ENCODE data around the gene HLA-C. TPM values are rescaled to one million over a fixed set of nuclear protein-coding genes. Genes with fewer than 3 reads are reported as not detected.

HLA-C gene
- total and polyA plus RNA-seq, 10 of the 15 experiments (the other 5 are each of a cell fraction or from before 2014, with no cell fraction given), result 121 to 1,092 (median 806) TPM

DNA sequence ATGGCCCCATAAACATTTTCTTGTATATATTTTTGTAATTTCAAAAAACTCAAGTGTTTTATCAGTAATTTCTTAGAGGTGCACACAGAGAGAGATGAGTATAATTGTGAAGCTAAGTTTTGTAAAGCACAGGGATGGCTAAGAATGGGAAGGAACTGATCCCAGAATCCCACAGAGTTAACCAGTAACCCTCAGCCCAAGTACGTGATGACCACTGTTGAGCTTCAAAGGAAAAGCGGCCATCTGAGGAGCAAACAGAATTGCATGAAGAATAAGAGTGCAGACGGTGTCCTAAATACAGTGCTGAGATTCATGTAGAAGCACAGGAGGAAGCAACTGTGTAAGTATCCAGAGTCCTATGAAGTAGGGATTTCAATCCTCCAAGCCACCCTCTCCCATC, 28.1 kb upstream of the HLA-C start:
- in situ Hi-C loops (cut with MboI) (no loop called here), intact Hi-C loops (cut with micrococcal nuclease; ENCODE audit: unreplicated experiment) (no loop called here)
- Histone ChIP-seq H3K36me3 (ENCODE audit: control insufficient read depth in 2 of 2, insufficient read depth in 2 of 2, low read length in 1 of 2) (no peaks in the 10 kb centered on the region), H2AFZ (ENCODE audit: control insufficient read depth, low read depth, low read length) (no peak overlapping the region), H3K27ac (ENCODE audit: control insufficient read depth, insufficient read depth) (no peak overlapping the region), H3K9me3 (replicated peaks; ENCODE audit: control insufficient read depth, insufficient read depth, low read length) (no peaks in the 10 kb centered on the region), H3K27me3 (replicated peaks in 1 of 2; ENCODE audit: control insufficient read depth in 2 of 2, insufficient read depth in 2 of 2, low read length in 1 of 2) (no peaks in the 10 kb centered on the region; a peak in 1 of 4 replicates), H3K4me3 (no peak overlapping the region), H3K79me2 (ENCODE audit: control insufficient read depth, insufficient read depth, low read length) (no peaks in the 10 kb centered on the region), H3K4me2 (ENCODE audit: control insufficient read depth, insufficient read depth) (no peak overlapping the region), H3K4me1 (ENCODE audit: control insufficient read depth, insufficient read depth, low read length) (no peaks in the 10 kb centered on the region), H4K20me1 (ENCODE audit: control insufficient read depth, insufficient read depth) (no peaks in the 10 kb centered on the region), H3K9ac (ENCODE audit: control insufficient read depth, insufficient read depth, low read length) (no peak overlapping the region)
- 50% methylated on average over 3 of the region's 3 CpGs for WGBS (ENCODE audit: insufficient coverage, insufficient replicate concordance, low lambda C conversion rate, missing lambda C conversion rate)
- ChIA-PET POLR2A (no interaction called here), SMC1A (ENCODE audit: uncharacterized antibody, unreplicated experiment) (no interaction called here), RAD21 (ENCODE audit: unreplicated experiment) (no interaction called here), CTCF (interaction anchor here (1.2 to 1.3 kb wide), 2 partner anchors 9 to 143 kb away, joined by 3 to 4 read pairs; no protein-coding TSS in a partner anchor)
- BruUV-seq (replicated peaks), result no TSS peak
- no peak for ATAC-seq
- no peak for FAIRE-seq
- TF ChIP-seq POU2F2 (IDR thresholded peaks at IDR 0.05; ENCODE audit: borderline replicate concordance, low read depth, low read length) (no peak), HDAC6 (IDR thresholded peaks at IDR 0.05; ENCODE audit: unreplicated experiment) (no peak)
- no peak for DNase-seq (ENCODE audit: low read depth, low spot score)

DNA sequence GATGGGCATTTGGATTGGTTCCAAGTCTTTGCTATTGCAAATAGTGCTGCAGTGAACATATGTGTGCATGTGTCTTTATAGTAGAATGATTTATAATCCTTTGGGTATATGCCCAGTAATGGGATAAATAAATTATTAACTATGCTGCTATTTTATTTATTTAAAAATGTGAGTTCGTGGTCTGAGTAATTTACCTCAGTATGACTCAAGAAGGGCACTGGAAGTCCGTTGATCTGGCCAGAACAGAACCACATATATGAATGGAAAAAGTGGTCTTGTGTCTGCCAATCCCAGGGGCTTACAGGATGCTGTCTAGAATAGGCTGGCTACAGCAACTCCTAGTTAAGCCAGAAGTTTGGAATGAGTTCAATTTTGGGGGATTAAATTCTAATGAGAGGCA, 27.6 kb upstream of the HLA-C start:
- H3K36me3 ChIP-seq (ENCODE audit: control insufficient read depth in 2 of 2, insufficient read depth in 2 of 2, low read length in 1 of 2), result no peaks in the 10 kb centered on the region
- H3K4me1 ChIP-seq (ENCODE audit: control insufficient read depth, insufficient read depth, low read length), result no peaks in the 10 kb centered on the region
- no peaks in the 10 kb centered on the region for H3K79me2 ChIP-seq (ENCODE audit: control insufficient read depth, insufficient read depth, low read length)
- no peaks in the 10 kb centered on the region for H3K9me3 ChIP-seq (replicated peaks; ENCODE audit: control insufficient read depth, insufficient read depth, low read length)
- CTCF ChIA-PET, result interaction anchor here (1.3 kb wide), 1 partner anchor 8 kb away, joined by 4 read pairs; no protein-coding TSS in a partner anchor
- intact Hi-C loops (cut with micrococcal nuclease; ENCODE audit: unreplicated experiment), result no loop called here
- TF ChIP-seq STAT3 (IDR thresholded peaks at IDR 0.05; ENCODE audit: low read depth, low read length) (no peak), FOXM1 (IDR thresholded peaks at IDR 0.05; ENCODE audit: low read depth, low read length) (no peak), CREM (IDR thresholded peaks at IDR 0.05; ENCODE audit: low read depth) (no peak)
- TF ChIP-seq, protein P1, sequence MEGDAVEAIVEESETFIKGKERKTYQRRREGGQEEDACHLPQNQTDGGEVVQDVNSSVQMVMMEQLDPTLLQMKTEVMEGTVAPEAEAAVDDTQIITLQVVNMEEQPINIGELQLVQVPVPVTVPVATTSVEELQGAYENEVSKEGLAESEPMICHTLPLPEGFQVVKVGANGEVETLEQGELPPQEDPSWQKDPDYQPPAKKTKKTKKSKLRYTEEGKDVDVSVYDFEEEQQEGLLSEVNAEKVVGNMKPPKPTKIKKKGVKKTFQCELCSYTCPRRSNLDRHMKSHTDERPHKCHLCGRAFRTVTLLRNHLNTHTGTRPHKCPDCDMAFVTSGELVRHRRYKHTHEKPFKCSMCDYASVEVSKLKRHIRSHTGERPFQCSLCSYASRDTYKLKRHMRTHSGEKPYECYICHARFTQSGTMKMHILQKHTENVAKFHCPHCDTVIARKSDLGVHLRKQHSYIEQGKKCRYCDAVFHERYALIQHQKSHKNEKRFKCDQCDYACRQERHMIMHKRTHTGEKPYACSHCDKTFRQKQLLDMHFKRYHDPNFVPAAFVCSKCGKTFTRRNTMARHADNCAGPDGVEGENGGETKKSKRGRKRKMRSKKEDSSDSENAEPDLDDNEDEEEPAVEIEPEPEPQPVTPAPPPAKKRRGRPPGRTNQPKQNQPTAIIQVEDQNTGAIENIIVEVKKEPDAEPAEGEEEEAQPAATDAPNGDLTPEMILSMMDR (IDR thresholded peaks at IDR 0.05 in 2 of 3, conservative IDR thresholded peaks at IDR 0.05 in 1 of 3; ENCODE audit: control insufficient read depth in 2 of 3, extremely low read depth in 1 of 3, insufficient read depth in 1 of 3, low read depth in 3 of 3, low read length in 3 of 3), result no peak
- TF ChIP-seq, protein P2, sequence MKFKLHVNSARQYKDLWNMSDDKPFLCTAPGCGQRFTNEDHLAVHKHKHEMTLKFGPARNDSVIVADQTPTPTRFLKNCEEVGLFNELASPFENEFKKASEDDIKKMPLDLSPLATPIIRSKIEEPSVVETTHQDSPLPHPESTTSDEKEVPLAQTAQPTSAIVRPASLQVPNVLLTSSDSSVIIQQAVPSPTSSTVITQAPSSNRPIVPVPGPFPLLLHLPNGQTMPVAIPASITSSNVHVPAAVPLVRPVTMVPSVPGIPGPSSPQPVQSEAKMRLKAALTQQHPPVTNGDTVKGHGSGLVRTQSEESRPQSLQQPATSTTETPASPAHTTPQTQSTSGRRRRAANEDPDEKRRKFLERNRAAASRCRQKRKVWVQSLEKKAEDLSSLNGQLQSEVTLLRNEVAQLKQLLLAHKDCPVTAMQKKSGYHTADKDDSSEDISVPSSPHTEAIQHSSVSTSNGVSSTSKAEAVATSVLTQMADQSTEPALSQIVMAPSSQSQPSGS (IDR thresholded peaks at IDR 0.05; ENCODE audit: low read length), result no peak
- ATAC-seq, result no peak
- 0% methylated on average over 2 of the region's 2 CpGs for WGBS (ENCODE audit: insufficient coverage, insufficient replicate concordance, low lambda C conversion rate, missing lambda C conversion rate)
- BruUV-seq (replicated peaks), result no TSS peak
- H4K20me1 ChIP-seq (ENCODE audit: control insufficient read depth, insufficient read depth), result no peaks in the 10 kb centered on the region
- RAD21 ChIA-PET (ENCODE audit: unreplicated experiment), result no interaction called here
- POLR2A ChIA-PET, result no interaction called here
- no peaks in the 10 kb centered on the region; a peak in 1 of 4 replicates for H3K27me3 ChIP-seq (replicated peaks in 1 of 2; ENCODE audit: control insufficient read depth in 2 of 2, insufficient read depth in 2 of 2, low read length in 1 of 2)
- no peak overlapping the region for H3K27ac ChIP-seq (ENCODE audit: control insufficient read depth, insufficient read depth)
- H3K9ac ChIP-seq (ENCODE audit: control insufficient read depth, insufficient read depth, low read length), result no peak overlapping the region
- DNase-seq (ENCODE audit: low read depth, low spot score), result no peak
- no peak overlapping the region for H2AFZ ChIP-seq (ENCODE audit: control insufficient read depth, low read depth, low read length)
- in situ Hi-C loops (cut with MboI), result no loop called here
- H3K4me2 ChIP-seq (ENCODE audit: control insufficient read depth, insufficient read depth), result no peak overlapping the region
- SMC1A ChIA-PET (ENCODE audit: uncharacterized antibody, unreplicated experiment), result no interaction called here
- FAIRE-seq, result no peak
- H3K4me3 ChIP-seq, result no peak overlapping the region

All from GM12878 (cell line).